ENCODE results near the gene RELA. TPM values are rescaled to one million over a fixed set of nuclear protein-coding genes. Genes with fewer than 3 reads are reported as not detected.

RELA gene
- total and polyA plus RNA-seq, 2 of the 13 experiments (the other 11 are each of a cell fraction or from before 2014, with no cell fraction given), result 21.4 to 40.5 TPM

- TF ChIP-seq MXI1 (IDR thresholded peaks at IDR 0.05; ENCODE audit: borderline replicate concordance, low read depth, low read length) (peak; percentile 66; the same call in 1 of the 3 replicates), PHF20 (CRISPR knock-in tag; IDR thresholded peaks at IDR 0.05) (peak; percentile 99), NFE2 (CRISPR knock-in tag; IDR thresholded peaks at IDR 0.05) (no peak), MTA1 (CRISPR knock-in tag; IDR thresholded peaks at IDR 0.05; ENCODE audit: borderline replicate concordance) (peak; percentile 53; the same call in 1 of the 2 replicates), ZNF468 (CRISPR knock-in tag; IDR thresholded peaks at IDR 0.05) (no peak), NFYC (CRISPR knock-in tag; IDR thresholded peaks at IDR 0.05) (peak; percentile 65), IRF1 (CRISPR knock-in tag; IDR thresholded peaks at IDR 0.05; ENCODE audit: low read depth) (0 out of 2 replicates have a peak, but pooled peaks have one; percentile 57), SIX4 (CRISPR knock-in tag; IDR thresholded peaks at IDR 0.05) (peak; percentile 56), XBP1 (CRISPR knock-in tag; IDR thresholded peaks at IDR 0.05) (no peak), SP4 (CRISPR knock-in tag; IDR thresholded peaks at IDR 0.05) (peak; percentile 87), ZFX (CRISPR knock-in tag; IDR thresholded peaks at IDR 0.05; ENCODE audit: low read depth) (peak; percentile 98), FOXP1 (IDR thresholded peaks at IDR 0.05) (no peak), FOXP1 (CRISPR knock-in tag; IDR thresholded peaks at IDR 0.05) (no peak), ZBTB39 (CRISPR knock-in tag; IDR thresholded peaks at IDR 0.05) (0 out of 2 replicates have a peak, but pooled peaks have one; percentile 29), ZNF33B (CRISPR knock-in tag; IDR thresholded peaks at IDR 0.05) (peak; percentile 95), TCF7L2 (IDR thresholded peaks at IDR 0.05; ENCODE audit: low read depth, low read length) (no peak), SRSF4 (IDR thresholded peaks at IDR 0.05; ENCODE audit: low read depth, low read length, poor library complexity, severe bottlenecking) (no peak), ETV5 (CRISPR knock-in tag; IDR thresholded peaks at IDR 0.05; ENCODE audit: borderline replicate concordance) (peak; percentile 67)
- TF ChIP-seq, protein P1, sequence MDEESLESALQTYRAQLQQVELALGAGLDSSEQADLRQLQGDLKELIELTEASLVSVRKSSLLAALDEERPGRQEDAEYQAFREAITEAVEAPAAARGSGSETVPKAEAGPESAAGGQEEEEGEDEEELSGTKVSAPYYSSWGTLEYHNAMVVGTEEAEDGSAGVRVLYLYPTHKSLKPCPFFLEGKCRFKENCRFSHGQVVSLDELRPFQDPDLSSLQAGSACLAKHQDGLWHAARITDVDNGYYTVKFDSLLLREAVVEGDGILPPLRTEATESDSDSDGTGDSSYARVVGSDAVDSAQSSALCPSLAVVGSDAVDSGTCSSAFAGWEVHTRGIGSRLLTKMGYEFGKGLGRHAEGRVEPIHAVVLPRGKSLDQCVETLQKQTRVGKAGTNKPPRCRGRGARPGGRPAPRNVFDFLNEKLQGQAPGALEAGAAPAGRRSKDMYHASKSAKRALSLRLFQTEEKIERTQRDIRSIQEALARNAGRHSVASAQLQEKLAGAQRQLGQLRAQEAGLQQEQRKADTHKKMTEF (CRISPR knock-in tag; IDR thresholded peaks at IDR 0.05), result peak; percentile 96
- TF ChIP-seq, protein P2, sequence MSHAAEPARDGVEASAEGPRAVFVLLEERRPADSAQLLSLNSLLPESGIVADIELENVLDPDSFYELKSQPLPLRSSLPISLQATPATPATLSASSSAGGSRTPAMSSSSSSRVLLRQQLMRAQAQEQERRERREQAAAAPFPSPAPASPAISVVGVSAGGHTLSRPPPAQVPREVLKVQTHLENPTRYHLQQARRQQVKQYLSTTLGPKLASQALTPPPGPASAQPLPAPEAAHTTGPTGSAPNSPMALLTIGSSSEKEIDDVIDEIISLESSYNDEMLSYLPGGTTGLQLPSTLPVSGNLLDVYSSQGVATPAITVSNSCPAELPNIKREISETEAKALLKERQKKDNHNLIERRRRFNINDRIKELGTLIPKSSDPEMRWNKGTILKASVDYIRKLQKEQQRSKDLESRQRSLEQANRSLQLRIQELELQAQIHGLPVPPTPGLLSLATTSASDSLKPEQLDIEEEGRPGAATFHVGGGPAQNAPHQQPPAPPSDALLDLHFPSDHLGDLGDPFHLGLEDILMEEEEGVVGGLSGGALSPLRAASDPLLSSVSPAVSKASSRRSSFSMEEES (CRISPR knock-in tag; IDR thresholded peaks at IDR 0.05), result peak; percentile 99
- TF ChIP-seq, protein P3, sequence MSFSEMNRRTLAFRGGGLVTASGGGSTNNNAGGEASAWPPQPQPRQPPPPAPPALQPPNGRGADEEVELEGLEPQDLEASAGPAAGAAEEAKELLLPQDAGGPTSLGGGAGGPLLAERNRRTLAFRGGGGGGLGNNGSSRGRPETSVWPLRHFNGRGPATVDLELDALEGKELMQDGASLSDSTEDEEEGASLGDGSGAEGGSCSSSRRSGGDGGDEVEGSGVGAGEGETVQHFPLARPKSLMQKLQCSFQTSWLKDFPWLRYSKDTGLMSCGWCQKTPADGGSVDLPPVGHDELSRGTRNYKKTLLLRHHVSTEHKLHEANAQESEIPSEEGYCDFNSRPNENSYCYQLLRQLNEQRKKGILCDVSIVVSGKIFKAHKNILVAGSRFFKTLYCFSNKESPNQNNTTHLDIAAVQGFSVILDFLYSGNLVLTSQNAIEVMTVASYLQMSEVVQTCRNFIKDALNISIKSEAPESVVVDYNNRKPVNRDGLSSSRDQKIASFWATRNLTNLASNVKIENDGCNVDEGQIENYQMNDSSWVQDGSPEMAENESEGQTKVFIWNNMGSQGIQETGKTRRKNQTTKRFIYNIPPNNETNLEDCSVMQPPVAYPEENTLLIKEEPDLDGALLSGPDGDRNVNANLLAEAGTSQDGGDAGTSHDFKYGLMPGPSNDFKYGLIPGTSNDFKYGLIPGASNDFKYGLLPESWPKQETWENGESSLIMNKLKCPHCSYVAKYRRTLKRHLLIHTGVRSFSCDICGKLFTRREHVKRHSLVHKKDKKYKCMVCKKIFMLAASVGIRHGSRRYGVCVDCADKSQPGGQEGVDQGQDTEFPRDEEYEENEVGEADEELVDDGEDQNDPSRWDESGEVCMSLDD (CRISPR knock-in tag; IDR thresholded peaks at IDR 0.05; ENCODE audit: borderline replicate concordance), result peak; percentile 36; the same call in 1 of the 2 replicates
Measured at GRCh38 chr11:65711785-65712632, 49.3 kb upstream of the RELA start, which contains the start of gene KAT5 (continued).

All from HepG2 (cell line).